DMS53 treated with DMSO at 0.1 percent for 48 hours (cell line): Measurements from ENCODE around the gene HOXA9.
A peak's percentile ranks its signal among the peaks of the same experiment; 100 is the strongest.

Experiments
- DNase-seq: peaks from one replicate; lab custom pipeline; 2025; ENCODE audit not compliant: unreplicated experiment; lab: John Stamatoyannopoulos, UW

Gene HOXA9

GRCh38 chr7:27144781-27145164 lies 20.6 kb downstream of the HOXA9 start:
- DNase-seq = peak; percentile 37

GRCh38 chr7:27143950-27144780 lies 21.2 kb downstream of the HOXA9 start:
- DNase-seq = peak; percentile 39

- DNase-seq = peak; percentile 96
Measured at GRCh38 chr7:27143023-27143949, 22.1 kb downstream of the HOXA9 start, which contains the start of gene HOXA5. Gene HOXA5 (minus strand): TSS chr7:27143681. CDS start chr7:27143607, 74 bp downstream.

GRCh38 chr7:27142580-27143022 lies 22.7 kb downstream of the HOXA9 start:
- no peak for DNase-seq

- no peak for DNase-seq
Measured at GRCh38 chr7:27141923-27142579, 23.3 kb downstream of the HOXA9 start.

- no peak for DNase-seq
Measured at GRCh38 chr7:27141137-27141922, 24.0 kb downstream of the HOXA9 start.

- no peak for DNase-seq
Measured at GRCh38 chr7:27140126-27140857, 25.0 kb downstream of the HOXA9 start.

GRCh38 chr7:27139334-27140125 lies 25.8 kb downstream of the HOXA9 start:
- no peak for DNase-seq

- no peak for DNase-seq
Measured at GRCh38 chr7:27138985-27139333, 26.4 kb downstream of the HOXA9 start.

GRCh38 chr7:27138472-27138871 lies 26.9 kb downstream of the HOXA9 start:
- no peak for DNase-seq

- no peak for DNase-seq
Measured at GRCh38 chr7:27137640-27138315, 27.6 kb downstream of the HOXA9 start.

- DNase-seq = no peak
Measured at GRCh38 chr7:27134392-27134791, 30.9 kb downstream of the HOXA9 start.

GRCh38 chr7:27133409-27134231 lies 31.7 kb downstream of the HOXA9 start:
- DNase-seq = no peak

- DNase-seq = no peak
Measured at GRCh38 chr7:27132978-27133377, 32.4 kb downstream of the HOXA9 start.

- DNase-seq = no peak
Measured at GRCh38 chr7:27132214-27132613, 33.1 kb downstream of the HOXA9 start.

GRCh38 chr7:27131390-27131819 lies 33.9 kb downstream of the HOXA9 start:
- DNase-seq = no peak

GRCh38 chr7:27130540-27131389 lies 34.6 kb downstream of the HOXA9 start, which contains the start of gene HOXA4:
Gene HOXA4 (minus strand): TSS chr7:27130757. CDS start chr7:27130733, 24 bp downstream.
- DNase-seq = peak; percentile 30
